DOHH2 (cell line): ENCODE data around the gene ASIC3.

ENCODE experiments used
- H3F3A ChIP-seq: fragments of 200-600 bp; sonication (generic), shearing (Covaris generic); 2 replicates; pipeline ENCODE4 v1.6.0; 2016; ENCODE audit warnings: antibody characterized with exemption, mild to moderate bottlenecking; ENCODE audit not compliant: control insufficient read depth, insufficient read depth
- H3K27ac ChIP-seq: fragments of 200-600 bp; sonication (generic); 2 replicates; pipeline ENCODE4 v1.5.1; 2014; ENCODE audit warnings: low read depth, mild to moderate bottlenecking, low read length, moderate library complexity
- H3K27me3 ChIP-seq: fragments of 200-600 bp; sonication (generic); 2 replicates; pipeline ENCODE4 v1.6.1; 2014; ENCODE audit warnings: mild to moderate bottlenecking, low read length, mixed read lengths; ENCODE audit not compliant: control insufficient read depth
- H3K36me3 ChIP-seq: fragments of 200-600 bp; sonication (generic); 2 replicates; pipeline ENCODE4 v1.6.1; 2014; ENCODE audit warnings: mild to moderate bottlenecking, low read length, moderate library complexity, mixed read lengths; ENCODE audit not compliant: control insufficient read depth
- H3K4me1 ChIP-seq: fragments of 200-600 bp; sonication (generic); 2 replicates; pipeline ENCODE4 v1.6.1; 2014; ENCODE audit warnings: mild to moderate bottlenecking, low read length, mixed read lengths; ENCODE audit not compliant: control insufficient read depth
- H3K4me2 ChIP-seq: fragments of 200-600 bp; sonication (generic); 2 replicates; pipeline ENCODE4 v1.6.0; 2014; ENCODE audit warnings: mild to moderate bottlenecking, low read length, moderate library complexity
- H3K4me3 ChIP-seq: fragments of 200-600 bp; sonication (generic); 2 replicates; pipeline ENCODE4 v1.5.1; 2014; ENCODE audit warnings: mild to moderate bottlenecking, low read length, mixed read lengths
- H3K79me2 ChIP-seq: fragments of 200-600 bp; sonication (generic); 2 replicates; pipeline ENCODE4 v1.6.1; 2014; ENCODE audit warnings: mild to moderate bottlenecking, low read length, mixed read lengths; ENCODE audit not compliant: control insufficient read depth
- H3K9me2 ChIP-seq: fragments of 200-600 bp; sonication (generic); replicated peaks from 2 replicates; pipeline ENCODE4 v1.6.1; 2014; ENCODE audit warnings: mild to moderate bottlenecking, low read length, mixed read lengths; ENCODE audit not compliant: control insufficient read depth
- H3K9me3 ChIP-seq: fragments of 200-600 bp; sonication (generic); 2 replicates; pipeline ENCODE4 v1.6.1; 2014; ENCODE audit warnings: antibody characterized with exemption, low read length, mixed read lengths; ENCODE audit not compliant: control insufficient read depth, insufficient read depth
- H4K20me1 ChIP-seq: fragments of 200-600 bp; sonication (generic); 2 replicates; pipeline ENCODE4 v1.6.0; 2014; ENCODE audit warnings: low read depth, mild to moderate bottlenecking, antibody characterized with exemption, low read length, moderate library complexity; ENCODE audit not compliant: control insufficient read depth, insufficient read depth
- EZH2phosphoT487 ChIP-seq: fragments of 200-600 bp; sonication (generic); IDR thresholded peaks from 2 replicates; pipeline ENCODE4 v1.6.1; 2017; ENCODE audit warnings: borderline replicate concordance, mild to moderate bottlenecking, antibody characterized with exemption, low read length, moderate library complexity, mixed read lengths
- TF ChIP-seq, protein P1 (sequence below): fragments of 200-600 bp; sonication (generic); IDR thresholded peaks from one replicate; pipeline ENCODE4 v1.5.1; 2014; ENCODE audit warnings: antibody characterized with exemption, mild to moderate bottlenecking, low read depth, low read length; ENCODE audit not compliant: poor library complexity, severe bottlenecking

ASIC3 gene

DNA sequence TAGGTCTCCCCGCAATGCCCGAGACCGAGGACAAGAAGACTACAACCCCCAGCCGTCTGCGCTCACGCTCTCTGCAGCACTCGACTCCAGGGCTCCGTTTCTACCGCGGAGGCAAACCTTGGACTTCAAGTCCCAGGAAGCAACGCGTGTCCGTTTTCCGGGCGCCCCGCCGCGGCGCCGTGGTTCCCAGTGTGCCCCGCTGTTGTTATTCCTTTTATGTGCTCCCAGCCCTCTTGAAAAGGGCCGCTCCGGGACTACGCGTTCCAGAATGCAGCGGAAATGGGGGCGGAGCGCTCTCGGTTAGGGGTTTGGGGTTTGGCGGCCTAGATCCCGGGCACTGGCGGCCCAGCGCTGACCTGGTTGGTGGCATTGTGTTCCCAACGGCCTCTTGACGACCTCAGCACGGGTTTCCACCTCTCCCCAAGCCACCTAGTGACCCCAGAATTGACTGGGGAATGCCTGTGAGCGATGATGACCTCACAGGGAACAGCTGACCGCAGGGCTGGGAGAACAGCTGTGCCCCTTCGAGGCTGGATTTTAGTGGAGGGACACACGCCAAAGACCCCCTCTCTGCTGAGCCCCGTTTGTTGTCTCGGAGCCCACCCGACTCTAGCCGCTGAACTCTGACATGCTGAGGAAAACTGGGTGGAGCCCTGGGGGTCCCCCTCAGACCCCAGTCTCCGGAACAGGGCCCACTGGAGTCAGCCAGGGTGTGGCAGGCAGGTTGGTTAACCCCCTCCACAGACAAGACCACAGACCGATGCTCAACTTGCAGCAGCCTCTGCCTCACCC lies 9.9 kb downstream of the ASIC3 start:
- peaks cover 7% of the 10 kb centered on the region for H3F3A ChIP-seq
- no peaks in the 10 kb centered on the region for H3K9me2 ChIP-seq
- H4K20me1 ChIP-seq = peaks cover 7% of the 10 kb centered on the region; the same call in 1 of the 2 replicates
- peak overlapping the region; percentile 89 for H3K4me3 ChIP-seq
- peak overlapping the region; percentile 97 for H3K4me2 ChIP-seq
- peak overlapping the region; percentile 61 for H3K27ac ChIP-seq
- H3K79me2 ChIP-seq = peaks cover 30% of the 10 kb centered on the region
- H3K9me3 ChIP-seq = no peaks in the 10 kb centered on the region
- H3K4me1 ChIP-seq = peaks cover 33% of the 10 kb centered on the region
- TF ChIP-seq, protein P1, sequence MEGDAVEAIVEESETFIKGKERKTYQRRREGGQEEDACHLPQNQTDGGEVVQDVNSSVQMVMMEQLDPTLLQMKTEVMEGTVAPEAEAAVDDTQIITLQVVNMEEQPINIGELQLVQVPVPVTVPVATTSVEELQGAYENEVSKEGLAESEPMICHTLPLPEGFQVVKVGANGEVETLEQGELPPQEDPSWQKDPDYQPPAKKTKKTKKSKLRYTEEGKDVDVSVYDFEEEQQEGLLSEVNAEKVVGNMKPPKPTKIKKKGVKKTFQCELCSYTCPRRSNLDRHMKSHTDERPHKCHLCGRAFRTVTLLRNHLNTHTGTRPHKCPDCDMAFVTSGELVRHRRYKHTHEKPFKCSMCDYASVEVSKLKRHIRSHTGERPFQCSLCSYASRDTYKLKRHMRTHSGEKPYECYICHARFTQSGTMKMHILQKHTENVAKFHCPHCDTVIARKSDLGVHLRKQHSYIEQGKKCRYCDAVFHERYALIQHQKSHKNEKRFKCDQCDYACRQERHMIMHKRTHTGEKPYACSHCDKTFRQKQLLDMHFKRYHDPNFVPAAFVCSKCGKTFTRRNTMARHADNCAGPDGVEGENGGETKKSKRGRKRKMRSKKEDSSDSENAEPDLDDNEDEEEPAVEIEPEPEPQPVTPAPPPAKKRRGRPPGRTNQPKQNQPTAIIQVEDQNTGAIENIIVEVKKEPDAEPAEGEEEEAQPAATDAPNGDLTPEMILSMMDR = no peak
- no peak for TF ChIP-seq EZH2phosphoT487
- H3K27me3 ChIP-seq = no peaks in the 10 kb centered on the region
- peaks cover 19% of the 10 kb centered on the region for H3K36me3 ChIP-seq

DNA sequence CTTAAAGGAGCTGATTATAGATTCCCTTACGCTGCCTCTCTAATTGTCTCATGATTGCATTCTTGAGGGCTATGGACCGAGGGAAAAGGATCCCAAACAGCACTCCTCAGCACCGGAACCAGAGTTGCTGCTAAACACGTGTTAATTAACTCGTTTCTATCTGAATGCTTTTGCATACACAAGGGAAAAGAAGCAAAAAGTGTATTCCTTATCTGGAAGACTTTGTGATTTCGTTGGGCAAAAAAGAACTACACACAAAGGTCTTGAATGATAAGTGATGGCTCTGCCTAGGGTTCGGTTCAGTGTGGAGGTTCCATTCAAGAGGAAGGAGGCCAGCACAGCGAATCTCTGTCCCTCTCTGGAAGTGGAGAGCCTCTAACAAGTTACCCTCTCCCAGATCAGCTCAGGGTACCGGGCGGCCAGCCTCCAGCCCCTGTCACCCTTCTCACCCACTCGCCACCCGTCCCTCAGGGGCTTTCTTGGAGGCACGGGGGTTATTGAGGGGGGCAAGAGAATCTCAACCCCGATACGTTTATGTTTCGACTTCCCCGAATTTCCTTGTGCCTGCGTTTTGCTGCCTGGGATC lies 10.5 kb downstream of the ASIC3 start:
- Histone ChIP-seq H3K27ac (peak overlapping the region; percentile 61), H3K9me2 (no peaks in the 10 kb centered on the region), H3K4me3 (peak overlapping the region; percentile 89), H3K36me3 (peaks cover 20% of the 10 kb centered on the region), H3K4me2 (peak overlapping the region; percentile 97), H3K27me3 (no peaks in the 10 kb centered on the region), H3F3A (peaks cover 7% of the 10 kb centered on the region), H3K9me3 (no peaks in the 10 kb centered on the region), H3K79me2 (peaks cover 30% of the 10 kb centered on the region), H3K4me1 (peaks cover 31% of the 10 kb centered on the region), H4K20me1 (peaks cover 7% of the 10 kb centered on the region; the same call in 1 of the 2 replicates)
- TF ChIP-seq, protein P1 = no peak
- TF ChIP-seq EZH2phosphoT487 = no peak

GRCh38 chr7:151059367-151060112 lies 11.2 kb downstream of the ASIC3 start, which contains the start of gene SLC4A2:
SLC4A2 (plus strand) TSS chr7:151059589; CDS start chr7:151061988, 2,399 bp downstream.
- Histone ChIP-seq H3K9me2 (no peaks in the 10 kb centered on the region), H3K27ac (peak within 1 kb of the TSS; percentile 61), H4K20me1 (peaks cover 7% of the 10 kb centered on the region; the same call in 1 of the 2 replicates), H3K36me3 (peaks cover 24% of the 10 kb centered on the region), H3K4me3 (peak within 1 kb of the TSS; percentile 89), H3K4me1 (peaks cover 31% of the 10 kb centered on the region), H3F3A (peaks cover 7% of the 10 kb centered on the region), H3K9me3 (no peaks in the 10 kb centered on the region), H3K27me3 (no peaks in the 10 kb centered on the region), H3K4me2 (peak within 1 kb of the TSS; percentile 97), H3K79me2 (peaks cover 30% of the 10 kb centered on the region)
- no peak for TF ChIP-seq EZH2phosphoT487
- TF ChIP-seq, protein P1 = peak; percentile 57
